Medulla oblongata (tissue), 1 donor: Measurements from ENCODE around the gene SNX19.
A peak's percentile ranks its signal among the peaks of the same experiment; 100 is the strongest.

Experiments used
- DNase-seq: peaks from one replicate; pipeline ENCODE4 v3.0.0-alpha.2; 2015; ENCODE audit errors: extremely low spot score

Gene SNX19

DNA sequence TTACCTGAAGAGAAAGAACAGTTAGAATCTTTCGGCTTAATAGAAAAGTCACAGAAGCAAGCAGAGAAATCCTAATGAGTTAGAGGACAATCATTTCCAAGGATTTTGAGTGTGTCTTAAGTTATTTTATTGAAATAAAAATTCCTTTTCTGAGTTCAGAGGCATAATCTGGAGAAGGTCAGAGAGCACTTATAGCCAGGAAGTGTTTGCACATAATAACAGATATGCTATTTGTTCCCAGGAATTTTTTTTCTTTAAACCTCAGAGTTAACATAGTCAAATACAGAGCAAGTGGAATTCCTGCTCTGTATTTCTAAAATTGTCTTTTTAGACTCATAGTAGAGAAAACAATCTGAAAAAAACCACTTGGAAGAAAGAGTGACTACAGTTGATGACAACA lies 74.3 kb downstream of the SNX19 start:
- DNase-seq, result no peak

DNA sequence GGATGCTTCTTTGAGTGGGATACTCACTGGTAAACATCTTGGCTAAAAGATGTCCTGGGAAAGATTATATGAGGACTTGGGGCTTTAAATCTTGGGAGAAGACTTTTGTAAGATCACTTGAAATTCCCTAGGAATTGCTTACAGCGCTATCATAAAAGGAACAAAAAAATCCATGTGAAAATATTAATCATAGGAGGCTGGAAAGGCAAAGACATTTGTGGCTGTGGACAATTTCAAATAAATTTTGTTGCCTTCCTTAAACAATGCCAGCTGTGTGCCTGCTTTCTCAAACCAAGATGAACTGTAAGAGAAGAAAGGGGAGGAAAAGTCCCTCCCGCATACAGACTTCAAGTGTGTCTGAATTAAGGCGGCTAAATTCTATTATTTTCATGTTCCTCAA lies 75.6 kb downstream of the SNX19 start:
- DNase-seq, result no peak

DNA sequence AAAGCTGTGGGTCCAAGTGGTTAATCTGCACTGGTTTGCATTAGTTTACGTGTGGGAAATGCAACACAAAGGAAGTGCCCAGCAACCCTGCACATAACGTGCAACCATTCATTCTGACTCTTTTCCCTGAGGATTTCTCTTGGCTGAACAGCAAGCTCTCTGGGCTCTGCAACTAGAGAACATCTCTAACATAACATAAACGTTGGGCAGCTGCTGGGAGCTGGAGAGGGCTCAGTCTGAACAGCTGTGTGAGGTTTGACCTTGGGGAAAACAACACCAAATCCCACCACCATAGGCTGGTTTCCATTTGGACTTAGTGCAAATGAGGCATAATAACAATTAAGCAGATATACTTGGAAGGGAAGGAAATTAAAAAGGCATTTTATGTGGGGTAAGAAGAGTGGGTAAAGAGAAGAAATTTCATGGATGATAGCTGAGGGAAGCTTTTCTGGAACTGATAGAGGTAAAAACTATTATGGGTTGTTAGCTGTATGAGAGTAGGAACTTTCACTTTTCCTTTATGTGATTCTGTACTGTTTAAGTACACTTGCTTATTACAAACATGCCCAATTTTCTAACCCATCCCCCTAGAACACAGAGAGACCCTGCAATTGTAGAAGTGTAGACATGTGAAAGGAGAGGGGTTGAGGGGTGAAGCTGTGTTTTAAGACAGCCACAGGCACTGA lies 76.2 kb downstream of the SNX19 start:
- no peak for DNase-seq

DNA sequence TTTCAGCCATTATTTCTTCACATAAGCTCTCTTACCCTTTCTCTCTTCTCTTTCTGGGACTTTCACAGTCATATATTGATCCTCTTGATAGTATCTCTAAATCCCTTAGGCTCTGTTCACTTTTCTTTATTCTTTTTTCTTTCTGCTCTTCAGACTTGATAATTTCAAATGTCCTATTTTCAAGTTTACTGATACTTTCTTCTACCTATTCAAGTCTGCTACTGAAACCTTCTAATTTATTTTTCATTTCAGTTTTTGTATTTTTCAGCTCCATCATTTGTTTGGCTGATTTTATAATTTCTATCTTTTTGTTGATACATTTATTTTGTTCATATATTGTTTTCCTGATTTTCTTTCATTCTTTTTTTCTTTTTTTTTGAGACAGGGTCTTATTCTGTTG lies 79.1 kb downstream of the SNX19 start:
- no peak for DNase-seq

DNA sequence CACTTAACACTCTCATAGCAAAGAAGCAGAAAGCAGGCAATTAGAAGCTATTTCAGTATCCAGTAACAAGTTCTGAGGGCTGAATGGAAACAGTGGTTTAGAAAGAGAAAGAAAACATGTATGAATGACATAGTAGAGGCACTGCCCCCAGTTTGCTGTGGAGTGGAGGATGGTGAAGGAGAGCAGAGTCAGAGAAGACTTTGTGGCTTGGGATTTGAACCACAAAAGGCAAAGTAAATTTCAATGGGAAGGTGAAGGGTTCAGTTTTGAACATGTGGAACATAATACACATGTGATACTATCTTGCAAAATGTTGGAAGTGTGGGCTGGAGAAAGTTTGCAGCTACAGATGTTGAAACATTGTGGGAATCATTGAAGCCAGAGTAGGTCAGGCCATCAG lies 81.4 kb downstream of the SNX19 start:
- no peak for DNase-seq

DNA sequence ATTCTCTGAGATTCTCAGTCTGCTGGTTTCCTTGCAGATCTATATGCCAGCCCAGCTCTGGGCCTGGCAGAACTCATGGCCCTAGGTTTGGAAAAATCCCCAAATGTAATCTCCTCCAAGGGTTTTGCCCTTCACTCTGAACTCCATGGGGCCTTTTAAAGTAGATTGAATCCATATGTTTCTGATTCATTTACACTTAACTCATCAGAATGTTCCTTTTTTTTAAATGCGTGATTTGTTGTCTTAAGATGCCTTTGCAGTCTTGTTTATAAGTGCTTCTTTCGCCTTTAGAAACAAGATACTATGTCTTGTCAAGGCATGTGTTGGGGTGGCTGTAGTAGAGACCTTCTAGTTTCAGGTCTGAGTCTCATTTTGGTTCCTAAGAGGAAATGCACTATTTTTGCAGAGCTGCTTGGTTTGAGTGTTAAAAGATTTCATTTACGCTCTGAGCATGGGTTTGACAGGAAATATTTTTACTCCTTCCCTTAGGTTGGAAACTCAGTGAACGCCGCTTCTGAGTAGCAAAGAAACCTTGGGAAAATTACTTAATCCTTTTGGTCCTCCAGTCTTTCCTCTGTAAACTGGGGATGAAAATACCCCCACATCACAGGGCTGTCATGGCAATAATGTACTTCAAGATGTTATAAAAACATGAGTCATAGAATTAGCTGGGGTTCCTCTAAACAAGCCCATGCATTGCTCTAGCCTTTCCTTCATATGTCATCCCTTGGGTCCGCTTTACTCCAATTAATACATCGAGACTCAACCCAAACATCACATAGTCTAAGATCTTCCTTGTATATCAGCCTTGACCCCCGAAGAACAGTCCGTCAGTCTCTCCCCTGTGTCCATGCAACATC lies 83.5 kb downstream of the SNX19 start:
- no peak for DNase-seq

DNA sequence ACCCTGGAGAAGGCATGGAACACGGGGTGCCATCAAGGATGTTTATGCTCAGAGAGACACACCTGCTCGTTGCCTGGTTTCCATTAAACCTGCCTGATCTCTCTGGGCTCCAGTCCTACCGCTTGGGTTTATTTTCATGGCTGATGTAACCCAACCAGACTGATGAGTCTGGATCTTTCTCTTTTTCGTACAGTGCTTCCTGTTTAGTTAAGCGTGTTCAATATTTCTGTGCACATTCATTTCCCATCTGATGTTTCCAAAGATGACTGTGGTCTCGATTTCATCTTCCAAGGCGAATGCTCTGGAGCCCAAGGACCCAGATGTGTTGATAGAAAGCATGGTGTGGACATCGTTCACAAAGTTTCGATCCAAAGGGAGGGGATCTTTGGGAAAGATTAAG lies 84.3 kb downstream of the SNX19 start:
- no peak for DNase-seq

DNA sequence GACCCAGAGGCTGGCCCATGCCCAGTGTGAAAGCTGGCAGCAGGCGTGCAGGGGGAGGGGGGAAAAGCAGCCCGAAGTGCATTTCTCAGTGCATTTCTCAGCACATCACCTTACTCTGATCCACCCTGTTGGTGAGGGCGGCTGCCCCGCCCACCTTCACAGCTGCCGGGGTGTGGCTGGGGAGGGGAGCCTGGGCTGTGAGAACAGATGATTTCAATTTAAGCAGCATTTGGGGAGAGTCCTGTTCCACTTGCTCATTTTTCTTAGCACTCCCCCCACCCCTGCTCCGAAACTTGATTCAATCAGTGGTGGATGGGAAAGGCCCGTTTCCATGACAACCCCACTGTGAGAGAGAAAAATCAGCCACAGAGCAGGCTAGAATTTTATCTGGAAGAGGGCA lies 84.8 kb downstream of the SNX19 start:
- DNase-seq, result no peak

DNA sequence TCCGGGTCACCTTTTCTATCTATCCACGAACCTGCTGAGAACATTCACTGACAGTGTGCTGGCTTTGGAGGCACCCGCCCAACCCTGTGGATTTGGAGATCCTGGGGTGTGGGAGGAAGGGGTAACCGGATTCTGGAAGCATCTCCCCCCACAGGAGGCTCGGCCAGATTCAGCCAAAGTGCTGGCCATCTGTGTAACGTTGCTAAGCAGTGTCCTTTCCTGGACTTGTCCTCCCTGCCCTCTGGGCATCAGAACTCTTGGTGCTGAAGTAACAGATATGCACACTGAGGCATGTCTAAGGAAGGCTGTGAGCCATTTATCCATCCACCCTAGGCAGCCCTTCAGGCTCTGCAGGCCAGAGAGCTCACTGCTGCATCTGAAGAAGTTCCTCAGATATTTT lies 85.7 kb downstream of the SNX19 start:
- peak; percentile 25 for DNase-seq

DNA sequence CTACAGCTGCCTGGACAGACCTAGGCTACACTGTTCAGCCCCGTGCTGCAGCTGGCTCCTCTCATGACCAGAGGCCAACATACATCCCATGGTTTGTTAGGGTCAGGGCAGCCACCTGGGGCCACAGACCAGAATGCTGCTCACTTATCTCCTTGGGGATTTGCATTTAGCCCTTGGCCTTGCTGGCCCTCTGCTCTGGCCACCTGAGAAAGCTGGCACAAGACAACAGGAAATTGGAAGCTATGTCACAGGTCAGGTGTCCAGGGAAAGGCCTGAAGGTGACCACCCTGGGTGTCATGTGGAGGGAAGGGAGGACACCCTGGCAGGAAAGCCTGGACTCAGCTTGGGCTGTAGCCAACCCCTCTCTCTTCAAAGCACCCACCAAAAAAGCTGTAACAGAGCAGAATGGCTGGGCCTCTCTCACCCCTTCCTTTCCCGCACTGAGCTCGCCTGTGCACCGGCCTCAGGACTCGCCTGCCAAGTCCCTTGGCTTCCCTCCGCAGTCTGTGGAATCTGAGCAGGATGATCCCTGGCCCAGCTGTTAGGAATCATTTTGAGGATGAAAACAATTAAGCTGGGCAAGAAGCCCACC lies 86.3 kb downstream of the SNX19 start:
- peak; percentile 53 for DNase-seq

DNA sequence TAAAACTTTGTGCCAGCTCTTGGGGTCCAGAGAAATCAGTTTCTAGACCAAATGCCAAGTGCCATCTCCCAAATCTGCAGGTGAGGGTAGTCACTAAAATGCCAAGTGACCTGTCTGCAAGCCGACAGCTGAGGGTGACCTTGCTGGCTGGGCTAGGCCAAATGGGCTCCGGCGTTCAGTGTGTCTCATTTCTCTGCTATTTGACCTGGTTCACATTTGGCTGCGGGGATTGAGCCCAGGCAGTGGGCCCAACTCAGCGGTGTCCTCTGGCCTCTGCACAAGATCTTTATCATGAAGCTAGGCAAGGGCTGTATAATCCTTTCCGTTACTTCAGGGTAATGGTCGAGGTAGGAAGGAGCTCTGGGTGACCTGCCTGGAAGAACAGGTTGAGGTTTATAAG lies 87.5 kb downstream of the SNX19 start:
- no peak for DNase-seq

DNA sequence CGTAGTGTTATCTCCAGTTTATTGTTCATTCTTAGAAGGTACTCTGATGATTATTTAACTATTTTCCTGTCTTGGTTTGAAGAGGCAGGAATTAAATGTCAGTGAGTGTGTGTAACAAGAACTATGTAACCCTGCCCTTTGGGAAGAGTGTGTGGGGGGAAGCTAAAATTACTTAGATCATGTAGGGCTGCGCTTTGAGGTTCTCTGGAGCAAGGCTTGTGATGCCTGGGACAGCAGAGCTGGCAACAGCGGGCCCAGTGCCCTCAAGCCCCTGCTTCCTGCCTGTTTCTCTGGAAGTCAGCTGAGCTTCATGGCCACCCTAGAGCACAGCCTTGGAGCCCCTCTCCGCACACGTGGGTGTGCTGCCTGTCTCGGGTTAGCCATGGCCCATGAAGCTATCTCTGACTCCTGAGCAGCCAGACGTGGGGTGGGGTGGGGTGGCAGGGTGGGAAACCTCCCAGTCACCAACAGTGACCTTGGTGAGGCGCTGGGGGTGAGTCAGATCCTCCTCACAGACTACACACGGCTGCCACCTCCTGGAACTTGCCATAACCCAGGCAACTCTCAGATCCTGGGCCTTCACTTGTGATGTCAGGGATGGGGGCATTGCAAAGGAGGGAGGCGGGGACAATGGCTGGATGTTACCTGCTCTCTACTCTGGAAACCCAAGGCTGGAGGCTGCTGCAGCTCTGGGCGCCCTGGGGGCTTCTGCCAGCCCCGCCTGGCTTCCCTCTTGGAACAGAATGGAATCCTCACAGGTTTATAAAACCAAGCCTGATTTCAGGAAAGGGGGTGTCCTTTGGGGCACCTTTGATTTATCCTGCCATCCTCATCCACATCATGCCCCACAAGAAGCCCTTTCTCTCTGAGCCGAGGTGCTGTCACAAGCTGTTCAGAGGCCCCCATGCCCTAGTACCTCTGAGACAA lies 88.6 kb downstream of the SNX19 start:
- DNase-seq, result no peak

DNA sequence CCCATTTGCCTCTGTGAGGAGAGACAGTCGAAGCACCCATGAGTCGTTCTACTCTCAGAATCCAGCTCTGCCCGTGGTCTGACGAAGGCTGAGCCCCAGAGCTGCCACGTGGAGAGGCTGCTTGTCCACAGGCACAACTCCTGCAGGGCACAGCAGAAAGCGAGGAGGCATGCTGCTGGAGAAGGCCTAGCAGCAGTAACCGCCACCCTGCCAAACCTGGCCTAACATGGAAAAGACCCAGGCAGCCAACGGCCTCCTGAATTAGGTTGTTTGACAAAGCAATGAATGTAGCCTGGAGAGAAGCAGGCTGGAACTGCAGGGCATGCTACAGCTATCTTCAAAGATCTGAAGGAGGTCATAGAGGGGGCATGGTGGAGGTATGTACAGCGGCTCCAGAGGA lies 89.7 kb downstream of the SNX19 start:
- DNase-seq, result no peak

DNA sequence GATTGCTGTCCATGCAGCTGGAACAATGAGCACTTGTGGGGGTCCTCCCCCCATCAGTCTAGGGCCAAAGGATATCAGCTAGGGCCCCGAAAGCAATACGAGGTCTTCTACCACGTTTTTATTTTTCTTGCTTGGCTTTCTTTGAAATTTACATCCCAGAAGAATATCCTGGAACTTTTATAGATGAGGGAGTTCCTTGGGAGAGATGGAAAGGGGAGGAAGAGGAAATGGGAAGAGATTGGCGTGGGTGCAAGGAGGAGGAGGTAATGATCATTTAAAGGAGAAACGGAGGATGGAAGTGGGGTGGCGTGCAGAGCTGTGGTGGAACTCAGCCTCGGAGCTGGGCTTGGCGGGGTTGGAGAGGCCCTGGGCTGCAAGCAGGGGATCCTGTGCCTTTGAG lies 90.3 kb downstream of the SNX19 start:
- DNase-seq, result no peak

DNA sequence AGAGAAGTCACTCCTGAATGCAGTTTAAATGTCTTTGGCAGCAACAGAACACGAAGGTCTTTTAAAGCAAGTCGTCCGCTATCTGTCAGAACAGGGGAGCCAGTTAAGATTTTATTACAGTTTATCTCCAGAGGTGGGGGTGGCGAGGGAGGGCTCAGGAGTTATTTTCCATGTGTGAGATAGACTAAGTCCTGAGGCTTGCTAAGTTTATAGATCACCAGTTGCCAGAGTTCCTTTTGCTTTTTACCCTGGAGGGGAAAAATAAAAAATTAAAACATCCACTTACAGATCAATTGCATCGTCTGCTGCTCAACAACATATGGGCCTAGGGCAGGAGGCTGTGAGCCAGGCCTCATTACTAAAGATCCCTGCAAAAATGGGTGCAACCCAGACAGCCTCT lies 90.7 kb downstream of the SNX19 start:
- no peak for DNase-seq
